22Rv1 (cell line): ENCODE measurements around the gene SLPI.

ENCODE experiments used
- CTCF ChIP-seq: fragments of 450-650 bp; IDR thresholded peaks from 2 replicates; pipeline ENCODE4 v1.5.1; 2017; ENCODE audit warnings: mild to moderate bottlenecking
- ZFX ChIP-seq: fragments of 450-650 bp; IDR thresholded peaks from 2 replicates; pipeline ENCODE4 v1.6.1; 2017; ENCODE audit warnings: antibody characterized with exemption, borderline replicate concordance

- no peak for TF ChIP-seq CTCF
- no peak for TF ChIP-seq ZFX
Measured at GRCh38 chr20:45303586-45304463, 49.5 kb upstream of the SLPI start.
